Thyroid gland (tissue), 4 donors: Measurements from ENCODE around the gene TMEM130. TPM values are rescaled to one million over a fixed set of nuclear protein-coding genes. Genes with fewer than 3 reads are reported as not detected.

ENCODE experiments used
- DNase-seq, 2 donors: peaks; one replicate each; pipeline ENCODE4 v3.0.0-alpha.2; 2019
- H3K27ac ChIP-seq, 3 donors: fragments of 200-600 bp; sonication (generic); 1 replicate in 2 of 3; 2 replicates in 1 of 3; pipeline ENCODE4 v1.5.1; 2016 to 2019; ENCODE audit warnings: mild to moderate bottlenecking in 1 of 3, moderate library complexity in 1 of 3
- H3K27me3 ChIP-seq: fragments of 200-600 bp; sonication (generic); one replicate; pipeline ENCODE4 v1.5.1; 2019
- H3K36me3 ChIP-seq, 2 donors: fragments of 200-600 bp; sonication (generic); one replicate each; pipeline ENCODE4 v1.5.1; 2016 to 2019
- H3K4me1 ChIP-seq, 2 donors: fragments of 200-600 bp; sonication (generic); one replicate each; pipeline ENCODE4 v1.5.1; 2017 to 2019
- H3K4me3 ChIP-seq, 3 donors: fragments of 200-600 bp; sonication (generic); replicated peaks in 1 of 3; 1 replicate in 2 of 3; 2 replicates in 1 of 3; pipeline ENCODE4 v1.5.1; 2016; ENCODE audit warnings: mild to moderate bottlenecking in 1 of 3
- H3K9me3 ChIP-seq: fragments of 200-600 bp; sonication (generic); one replicate; pipeline ENCODE4 v1.5.1; 2017
- POLR2A ChIP-seq, 2 donors: fragments of 450-650 bp; IDR thresholded peaks; one replicate each; pipeline ENCODE4 v1.6.1; 2017; ENCODE audit warnings: antibody characterized with exemption in 2 of 2, mild to moderate bottlenecking in 2 of 2, moderate library complexity in 1 of 2
- WGBS, 2 donors: methylation state at CpG; one replicate each; pipeline ENCODE4 v1.1.5; 2017; 5-methylcytosine and 5-hydroxymethylcytosine counted together
- intact Hi-C: fragments of 100-400 bp; cut with DNase I; formaldehyde crosslinking; loops from one replicate; pipeline ENCODE4 v1.15.1; 2023
- total RNA-seq, 4 donors: library from RNA; depleted of rRNA; stranded (reverse); fragments of >200 nt; gene quantifications; one replicate each; pipeline ENCODE4 v1.2.3, GENCODE V29; 2016
- TF ChIP-seq, protein P1 (sequence below), 6 experiments: fragments of 200-600 bp in 3 of 6; fragments of 450-650 bp in 3 of 6; sonication (generic) in 3 of 6; IDR thresholded peaks; one replicate each; pipeline ENCODE4 v1.5.1; 2016 to 2019; ENCODE audit warnings: antibody characterized with exemption in 6 of 6, mild to moderate bottlenecking in 2 of 6, inconsistent platforms in 1 of 6, moderate library complexity in 1 of 6

TMEM130 gene
- total RNA-seq, 4 donors from 2014 or later, result 0.22 to 0.81 (median 0.63) TPM; not detected in 1

- TF ChIP-seq, protein P1, sequence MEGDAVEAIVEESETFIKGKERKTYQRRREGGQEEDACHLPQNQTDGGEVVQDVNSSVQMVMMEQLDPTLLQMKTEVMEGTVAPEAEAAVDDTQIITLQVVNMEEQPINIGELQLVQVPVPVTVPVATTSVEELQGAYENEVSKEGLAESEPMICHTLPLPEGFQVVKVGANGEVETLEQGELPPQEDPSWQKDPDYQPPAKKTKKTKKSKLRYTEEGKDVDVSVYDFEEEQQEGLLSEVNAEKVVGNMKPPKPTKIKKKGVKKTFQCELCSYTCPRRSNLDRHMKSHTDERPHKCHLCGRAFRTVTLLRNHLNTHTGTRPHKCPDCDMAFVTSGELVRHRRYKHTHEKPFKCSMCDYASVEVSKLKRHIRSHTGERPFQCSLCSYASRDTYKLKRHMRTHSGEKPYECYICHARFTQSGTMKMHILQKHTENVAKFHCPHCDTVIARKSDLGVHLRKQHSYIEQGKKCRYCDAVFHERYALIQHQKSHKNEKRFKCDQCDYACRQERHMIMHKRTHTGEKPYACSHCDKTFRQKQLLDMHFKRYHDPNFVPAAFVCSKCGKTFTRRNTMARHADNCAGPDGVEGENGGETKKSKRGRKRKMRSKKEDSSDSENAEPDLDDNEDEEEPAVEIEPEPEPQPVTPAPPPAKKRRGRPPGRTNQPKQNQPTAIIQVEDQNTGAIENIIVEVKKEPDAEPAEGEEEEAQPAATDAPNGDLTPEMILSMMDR (IDR thresholded peaks at IDR 0.05), result no peak
- no peak for TF ChIP-seq POLR2A (IDR thresholded peaks at IDR 0.05)
- Histone ChIP-seq H3K36me3 (no peaks in the 10 kb centered on the region), H3K27ac (no peak overlapping the region), H3K4me1 (no peaks in the 10 kb centered on the region), H3K9me3 (no peaks in the 10 kb centered on the region), H3K27me3 (no peaks in the 10 kb centered on the region), H3K4me3 (no peak overlapping the region)
- DNase-seq, result no peak
- WGBS, 2 donors, result 70 to 73% methylated on average over 4 of the region's 4 CpGs
- intact Hi-C loops, result no loop called here
Observed at GRCh38 chr7:98816241-98816640, 53.6 kb downstream of the TMEM130 start.

- H3K9me3 ChIP-seq, result no peaks in the 10 kb centered on the region
- no peaks in the 10 kb centered on the region for H3K27me3 ChIP-seq
- no peak for DNase-seq
- H3K4me3 ChIP-seq, result no peak overlapping the region
- H3K36me3 ChIP-seq, result no peaks in the 10 kb centered on the region
- intact Hi-C loops, result no loop called here
- TF ChIP-seq POLR2A (IDR thresholded peaks at IDR 0.05), result no peak
- TF ChIP-seq, protein P1 (IDR thresholded peaks at IDR 0.05), result no peak
- H3K27ac ChIP-seq, result no peak overlapping the region
- WGBS, 2 donors, result 79 to 81% methylated on average over 1 of the region's 1 CpG
- no peaks in the 10 kb centered on the region for H3K4me1 ChIP-seq
Observed at GRCh38 chr7:98815313-98815712, 54.5 kb downstream of the TMEM130 start.

DNA sequence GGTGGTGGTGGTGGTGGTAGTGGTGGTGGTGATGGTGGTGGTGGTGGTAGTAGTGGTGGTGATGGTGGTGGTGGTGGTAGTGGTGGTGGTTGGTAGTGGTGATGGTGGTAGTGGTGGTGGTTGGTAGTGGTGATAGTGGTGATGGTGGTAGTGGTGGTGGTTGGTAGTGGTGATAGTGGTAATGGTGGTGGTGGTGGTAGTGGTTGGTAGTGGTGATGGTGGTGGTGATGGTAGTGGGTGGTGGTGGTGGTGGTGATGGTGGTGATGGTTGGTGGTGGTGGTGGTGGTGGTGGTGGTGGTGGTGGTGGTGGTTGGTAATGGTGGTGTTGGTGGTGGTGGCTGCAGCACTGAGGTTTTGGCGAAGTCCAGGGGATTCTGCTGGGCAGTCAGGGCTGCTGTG is 58.5 kb downstream of the TMEM130 start:
- 92 to 93% methylated on average over 1 of the region's 1 CpG for WGBS, 2 donors
- Histone ChIP-seq H3K36me3 (no peaks in the 10 kb centered on the region), H3K4me1 (no peaks in the 10 kb centered on the region), H3K27me3 (no peaks in the 10 kb centered on the region), H3K9me3 (no peaks in the 10 kb centered on the region), H3K27ac (no peak overlapping the region), H3K4me3 (no peak overlapping the region)
- DNase-seq, result no peak
- intact Hi-C loops, result no loop called here
- TF ChIP-seq, protein P1 (IDR thresholded peaks at IDR 0.05), result no peak
- no peak for TF ChIP-seq POLR2A (IDR thresholded peaks at IDR 0.05)

DNA sequence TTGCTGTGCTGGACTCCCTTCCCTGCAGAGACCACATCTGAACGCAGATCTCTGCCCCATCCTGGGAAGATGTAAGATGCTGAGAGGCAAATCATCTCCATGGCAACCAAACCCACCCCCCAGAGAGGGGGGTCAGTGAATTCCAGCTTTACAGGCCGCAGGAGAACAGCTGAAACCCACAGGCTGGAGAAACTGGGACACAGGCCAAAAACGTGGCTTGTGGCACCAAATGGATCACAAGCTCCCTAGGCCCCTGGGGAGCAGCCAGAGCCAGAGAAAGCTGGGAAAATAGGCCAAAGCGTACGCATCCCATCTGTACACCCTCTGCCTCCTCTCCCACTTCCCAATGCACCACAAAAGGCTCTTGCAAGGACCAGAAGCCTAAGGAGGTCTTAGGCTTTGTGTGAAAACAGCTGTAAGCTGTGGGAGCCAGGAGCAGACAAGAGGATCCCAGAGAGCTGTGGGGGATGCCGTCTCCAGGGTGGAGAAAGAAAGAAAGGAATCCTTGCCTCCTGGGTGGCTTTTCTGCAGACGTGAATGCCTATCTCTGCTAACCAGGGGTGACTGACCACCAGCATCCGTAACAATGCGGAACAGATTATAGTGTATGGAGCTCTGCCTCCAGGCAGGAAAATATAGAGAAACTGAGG is 59.5 kb downstream of the TMEM130 start:
- intact Hi-C loops, result no loop called here
- H3K27me3 ChIP-seq, result no peaks in the 10 kb centered on the region
- no peak overlapping the region for H3K4me3 ChIP-seq
- no peaks in the 10 kb centered on the region for H3K36me3 ChIP-seq
- no peaks in the 10 kb centered on the region for H3K9me3 ChIP-seq
- H3K27ac ChIP-seq, result no peak overlapping the region
- DNase-seq, result no peak
- 65% methylated on average over 9 of the region's 9 CpGs for WGBS, 2 donors
- no peaks in the 10 kb centered on the region for H3K4me1 ChIP-seq
- no peak for TF ChIP-seq POLR2A (IDR thresholded peaks at IDR 0.05)
- TF ChIP-seq, protein P1 (IDR thresholded peaks at IDR 0.05), result no peak

DNA sequence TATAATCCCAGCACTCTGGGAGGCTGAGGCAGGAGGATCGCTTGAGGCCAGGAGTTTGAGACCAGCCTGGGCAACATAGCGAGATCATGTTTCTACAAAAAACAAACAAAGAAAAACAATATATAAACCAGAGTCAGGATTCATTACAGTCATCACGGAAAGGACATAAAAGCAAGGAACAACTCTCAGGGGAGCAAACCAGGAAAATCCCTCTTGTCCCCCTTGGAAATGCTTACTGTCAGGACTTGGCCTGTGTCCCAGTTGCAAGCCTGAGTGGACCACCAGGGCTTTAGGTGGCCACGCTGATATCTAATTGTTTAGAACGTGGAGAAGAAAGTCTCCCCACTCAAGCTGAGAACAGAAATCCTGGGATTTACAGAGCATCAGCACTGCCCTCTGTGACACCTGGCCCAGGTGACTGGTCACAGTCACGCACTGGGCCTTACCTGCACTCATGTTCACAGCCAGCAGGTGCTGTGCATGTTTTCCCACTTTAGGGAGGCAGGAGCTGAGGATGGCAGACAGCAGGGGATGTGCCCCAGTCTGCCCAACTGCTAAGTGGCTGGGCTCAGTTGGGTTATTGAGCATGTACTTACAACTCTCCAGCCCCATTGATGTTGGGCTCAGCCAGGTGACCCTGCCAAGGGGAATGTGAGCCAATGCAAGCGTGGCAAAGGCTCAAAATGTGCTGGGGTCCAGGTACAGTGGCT is 60.9 kb downstream of the TMEM130 start:
- Histone ChIP-seq H3K4me1 (no peaks in the 10 kb centered on the region), H3K36me3 (no peaks in the 10 kb centered on the region), H3K27ac (no peak overlapping the region), H3K9me3 (no peaks in the 10 kb centered on the region), H3K4me3 (no peak overlapping the region), H3K27me3 (no peaks in the 10 kb centered on the region)
- DNase-seq, result no peak
- intact Hi-C loops, result no loop called here
- WGBS, 2 donors, result 50 to 54% methylated on average over 7 of the region's 7 CpGs
- TF ChIP-seq POLR2A (IDR thresholded peaks at IDR 0.05), result no peak
- TF ChIP-seq, protein P1 (IDR thresholded peaks at IDR 0.05), result no peak
